ENCODE measurements around the gene FGF11.

FGF11 gene

GRCh38 chr17:7484919-7485377 is 45.6 kb downstream of the FGF11 start:
- DNase-seq, result no peak
- Histone ChIP-seq H3K27me3 (ENCODE audit: insufficient read depth, low read depth, severe bottlenecking) (no peaks in the 10 kb centered on the region), H3K4me3 (ENCODE audit: low read depth, low read length) (peak overlapping the region; percentile 97)

GRCh38 chr17:7486181-7486580 is 46.9 kb downstream of the FGF11 start:
- no peak for DNase-seq
- no peaks in the 10 kb centered on the region for H3K27me3 ChIP-seq (ENCODE audit: insufficient read depth, low read depth, severe bottlenecking)
- no peaks in the 10 kb centered on the region for H3K9me3 ChIP-seq (ENCODE audit: severe bottlenecking)
- no peak for TF ChIP-seq CTCF (IDR thresholded peaks at IDR 0.05; ENCODE audit: low read depth, low read length)
- H3K4me3 ChIP-seq (ENCODE audit: low read depth, low read length), result no peak overlapping the region
- no peak overlapping the region for H3K27ac ChIP-seq
- H3K36me3 ChIP-seq, result peaks cover 43% of the 10 kb centered on the region

More at GRCh38 chr17:7484919-7485377, 45.6 kb downstream of the FGF11 start:
- peak overlapping the region; percentile 100 for H3K27ac ChIP-seq
- H3K9me3 ChIP-seq (ENCODE audit: severe bottlenecking), result no peaks in the 10 kb centered on the region
- H3K36me3 ChIP-seq, result peaks cover 33% of the 10 kb centered on the region
- peak; percentile 18; the same call in 1 of the 2 replicates for TF ChIP-seq CTCF (IDR thresholded peaks at IDR 0.05; ENCODE audit: low read depth, low read length)

- H3K9me3 ChIP-seq (ENCODE audit: severe bottlenecking), result no peaks in the 10 kb centered on the region
- DNase-seq, result no peak
- TF ChIP-seq CTCF (IDR thresholded peaks at IDR 0.05; ENCODE audit: low read depth, low read length), result no peak
- H3K36me3 ChIP-seq, result peaks cover 62% of the 10 kb centered on the region
- no peaks in the 10 kb centered on the region for H3K27me3 ChIP-seq (ENCODE audit: insufficient read depth, low read depth, severe bottlenecking)
- no peak overlapping the region for H3K4me3 ChIP-seq (ENCODE audit: low read depth, low read length)
- no peak overlapping the region; the same call in 1 of the 2 replicates for H3K27ac ChIP-seq
Measured at GRCh38 chr17:7490144-7490543, 50.8 kb downstream of the FGF11 start.

- H3K4me3 ChIP-seq (ENCODE audit: low read depth, low read length), result no peak overlapping the region
- no peaks in the 10 kb centered on the region for H3K9me3 ChIP-seq (ENCODE audit: severe bottlenecking)
- no peak for TF ChIP-seq CTCF (IDR thresholded peaks at IDR 0.05; ENCODE audit: low read depth, low read length)
- H3K27me3 ChIP-seq (ENCODE audit: insufficient read depth, low read depth, severe bottlenecking), result no peaks in the 10 kb centered on the region
- DNase-seq, result no peak
- H3K36me3 ChIP-seq, result peaks cover 67% of the 10 kb centered on the region
- no peak overlapping the region for H3K27ac ChIP-seq
Measured at GRCh38 chr17:7491583-7491982, 52.3 kb downstream of the FGF11 start.

GRCh38 chr17:7493941-7494340 is 54.6 kb downstream of the FGF11 start:
- TF ChIP-seq CTCF (IDR thresholded peaks at IDR 0.05; ENCODE audit: low read depth, low read length), result no peak
- Histone ChIP-seq H3K4me3 (ENCODE audit: low read depth, low read length) (no peak overlapping the region), H3K36me3 (peaks cover 75% of the 10 kb centered on the region), H3K9me3 (ENCODE audit: severe bottlenecking) (no peaks in the 10 kb centered on the region), H3K27ac (no peak overlapping the region), H3K27me3 (ENCODE audit: insufficient read depth, low read depth, severe bottlenecking) (no peaks in the 10 kb centered on the region)
- no peak for DNase-seq

All from WERI-Rb-1 (cell line).